NCI-H748 (cell line): ENCODE results near the gene GKN1.

Source experiments
- DNase-seq: peaks from one replicate; lab custom pipeline; 2025; ENCODE audit not compliant: unreplicated experiment; lab: John Stamatoyannopoulos, UW

Gene GKN1

GRCh38 chr2:69001879-69002278 lies 27.4 kb downstream of the GKN1 start:
- DNase-seq: no peak

DNA sequence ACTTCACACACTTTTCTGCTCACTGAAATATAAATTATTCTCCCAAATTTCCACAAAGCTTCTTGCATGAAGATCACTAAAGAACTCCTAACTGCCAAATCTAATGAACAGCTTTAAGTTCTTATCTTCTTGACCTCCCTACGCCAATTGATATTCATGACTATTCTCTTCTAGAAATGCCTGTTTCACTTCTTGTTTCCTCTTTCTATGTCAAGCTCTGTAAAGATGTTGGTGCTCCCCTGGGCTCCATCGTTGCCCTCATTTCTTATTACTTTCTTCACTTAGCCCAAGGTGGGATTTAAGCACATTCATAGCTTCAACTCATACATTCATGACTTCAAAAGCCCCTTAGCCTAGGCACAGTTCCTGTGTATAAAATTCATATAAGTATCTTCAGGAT lies 29.3 kb downstream of the GKN1 start:
- no peak for DNase-seq

DNA sequence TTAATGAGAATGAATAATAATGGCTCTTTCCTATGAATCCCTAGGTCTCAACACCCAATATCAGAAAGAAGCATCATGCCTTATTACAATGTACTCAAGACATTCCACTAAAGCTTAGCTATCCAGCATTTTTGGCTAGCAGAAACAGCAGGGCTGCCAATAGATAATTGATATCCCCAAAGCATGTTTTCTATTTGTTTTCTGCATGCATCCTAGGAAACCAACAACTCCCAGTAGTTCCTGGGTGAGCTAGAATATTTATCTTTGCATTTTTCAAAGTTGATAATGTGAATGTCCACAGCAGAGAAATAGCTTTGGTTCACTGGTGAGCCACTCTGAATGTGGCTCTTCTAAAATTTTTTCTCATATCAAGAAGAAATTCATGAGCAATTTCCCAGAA lies 32.7 kb downstream of the GKN1 start:
- no peak for DNase-seq

DNA sequence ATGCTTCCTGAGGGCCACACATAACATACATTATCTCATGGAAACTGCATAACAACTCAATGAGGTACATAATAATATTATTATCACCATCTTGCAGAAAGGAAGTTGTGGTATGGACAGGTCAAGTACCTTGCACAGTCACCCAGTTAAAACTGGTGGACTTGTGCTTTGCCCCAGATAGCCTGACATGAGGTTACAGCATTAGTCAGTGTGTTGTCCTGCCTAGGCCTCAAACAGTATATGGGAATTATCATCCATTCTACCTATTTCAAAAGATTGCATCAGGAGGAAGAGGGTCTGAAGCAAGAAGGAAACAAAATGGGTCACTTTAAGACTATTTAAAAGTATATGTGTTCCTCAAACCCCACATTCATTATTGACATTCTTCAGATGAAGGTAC lies 33.2 kb downstream of the GKN1 start:
- no peak for DNase-seq

GRCh38 chr2:69010437-69011194 lies 36.2 kb downstream of the GKN1 start:
- no peak for DNase-seq

DNA sequence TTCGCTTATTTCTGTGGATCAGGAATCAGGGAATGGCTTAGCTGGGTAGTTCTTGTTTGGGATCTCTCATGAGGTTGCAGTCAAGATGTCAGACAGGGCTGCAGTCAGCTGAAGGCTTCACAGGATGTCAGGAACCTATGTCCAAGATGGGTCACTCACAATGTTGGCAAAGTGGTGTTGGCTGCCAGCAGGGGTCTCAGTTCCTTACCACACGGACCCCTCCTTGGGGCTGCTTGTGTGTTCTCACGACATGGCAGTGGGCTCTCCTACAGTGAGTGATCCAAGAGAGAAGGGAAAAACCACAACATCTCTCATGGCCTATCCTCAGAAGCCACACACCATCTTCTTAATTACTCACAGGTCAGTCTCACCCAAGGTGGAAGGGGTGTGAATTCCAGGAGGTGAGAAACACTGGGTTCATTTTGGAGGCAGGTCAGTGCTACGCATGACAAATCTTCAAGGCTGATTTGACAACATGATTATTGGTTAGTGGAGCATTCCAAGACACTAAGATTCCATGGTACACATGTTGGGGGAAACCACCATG lies 37.2 kb downstream of the GKN1 start:
- DNase-seq: no peak

DNA sequence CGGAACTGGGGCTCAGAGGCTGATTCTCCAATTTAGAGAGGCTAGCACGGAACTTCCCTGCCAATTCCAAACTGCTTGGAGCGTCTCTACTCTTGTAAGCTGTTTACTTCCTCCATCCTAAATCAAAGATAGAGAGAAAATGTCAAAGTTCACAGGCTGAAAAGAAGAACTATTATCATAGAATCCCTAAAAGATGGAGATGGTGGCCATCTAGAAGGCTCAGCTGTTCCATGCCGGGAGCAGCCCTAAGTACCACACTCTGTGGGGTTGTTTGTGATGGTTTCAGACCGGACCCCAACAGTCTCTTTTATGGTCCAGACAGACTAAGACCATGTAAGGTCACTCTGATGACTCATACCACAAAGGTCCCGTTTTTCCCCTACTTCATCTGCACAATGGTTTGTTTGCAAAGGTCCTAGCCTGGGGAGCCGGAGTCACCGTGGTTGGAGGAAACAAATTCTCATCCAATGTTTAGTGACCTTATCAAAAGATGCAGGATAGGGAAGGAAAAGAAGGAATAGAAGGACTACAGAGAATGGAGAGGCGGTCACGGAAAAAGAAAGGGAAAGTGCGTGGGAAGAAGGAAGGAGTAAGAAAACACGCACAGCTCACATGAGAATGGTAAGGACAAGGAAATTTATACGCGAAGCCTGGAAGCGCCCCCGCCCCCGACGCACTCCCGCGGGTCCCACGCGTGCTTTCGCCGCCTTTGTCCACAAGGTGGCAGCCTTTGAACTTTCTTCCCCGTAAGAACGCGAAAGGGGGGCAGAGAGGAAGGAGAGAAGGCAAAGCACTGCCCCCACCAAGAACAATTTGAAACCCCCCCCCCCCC lies 38.1 kb downstream of the GKN1 start:
- DNase-seq: peak; percentile 70

DNA sequence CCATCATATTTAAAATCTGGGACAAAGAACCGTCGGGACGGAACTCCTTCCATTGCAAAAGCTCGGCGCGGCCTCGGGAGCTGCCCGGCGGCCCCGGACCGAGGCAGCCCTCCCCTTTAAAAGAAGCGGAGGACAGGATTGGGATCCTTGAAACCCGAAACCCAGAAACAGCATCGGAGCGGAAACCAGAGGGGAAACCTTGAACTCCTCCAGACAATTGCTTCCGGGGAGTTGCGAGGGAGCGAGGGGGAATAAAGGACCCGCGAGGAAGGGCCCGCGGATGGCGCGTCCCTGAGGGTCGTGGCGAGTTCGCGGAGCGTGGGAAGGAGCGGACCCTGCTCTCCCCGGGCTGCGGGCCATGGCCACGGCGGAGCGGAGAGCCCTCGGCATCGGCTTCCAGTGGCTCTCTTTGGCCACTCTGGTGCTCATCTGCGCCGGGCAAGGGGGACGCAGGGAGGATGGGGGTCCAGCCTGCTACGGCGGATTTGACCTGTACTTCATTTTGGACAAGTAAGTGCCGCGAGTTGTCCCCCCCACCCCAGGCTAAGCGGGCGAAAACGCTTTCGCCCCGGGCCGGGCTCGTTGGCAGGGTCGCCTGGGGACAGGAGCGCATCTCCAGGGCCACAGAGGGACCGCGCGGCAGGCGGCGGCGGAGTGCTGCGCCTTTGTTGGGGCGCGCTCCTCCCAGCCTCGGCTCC lies 38.9 kb downstream of the GKN1 start, which contains the start of gene ANTXR1:
Gene ANTXR1 (plus strand): TSS at position 38 of the 698 bp plus-strand sequence. CDS start 321 bp downstream, at position 359.
- peak; percentile 71 for DNase-seq

- peak; percentile 9 for DNase-seq
Observed at GRCh38 chr2:69013840-69014821, 39.7 kb downstream of the GKN1 start.

GRCh38 chr2:69017080-69017479 lies 42.6 kb downstream of the GKN1 start:
- DNase-seq: no peak

DNA sequence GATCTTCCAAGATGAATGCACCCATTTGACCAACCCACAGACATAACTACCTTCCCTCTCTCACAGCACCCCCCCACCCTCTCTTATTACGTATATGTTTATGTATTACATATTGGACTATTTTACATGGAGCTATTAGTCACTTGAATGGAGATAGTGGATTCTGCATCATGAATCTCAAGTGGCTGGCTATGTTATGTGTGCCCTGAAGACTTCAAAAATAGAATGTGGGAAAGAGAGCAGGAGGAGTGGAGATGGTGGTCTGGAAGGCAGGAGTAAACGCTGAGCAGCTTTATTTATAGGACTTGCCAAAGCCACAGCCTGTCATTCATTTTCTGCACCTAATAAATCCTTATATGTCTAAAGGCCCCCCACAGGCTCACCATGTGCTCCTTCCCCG lies 43.4 kb downstream of the GKN1 start:
- DNase-seq: no peak

DNA sequence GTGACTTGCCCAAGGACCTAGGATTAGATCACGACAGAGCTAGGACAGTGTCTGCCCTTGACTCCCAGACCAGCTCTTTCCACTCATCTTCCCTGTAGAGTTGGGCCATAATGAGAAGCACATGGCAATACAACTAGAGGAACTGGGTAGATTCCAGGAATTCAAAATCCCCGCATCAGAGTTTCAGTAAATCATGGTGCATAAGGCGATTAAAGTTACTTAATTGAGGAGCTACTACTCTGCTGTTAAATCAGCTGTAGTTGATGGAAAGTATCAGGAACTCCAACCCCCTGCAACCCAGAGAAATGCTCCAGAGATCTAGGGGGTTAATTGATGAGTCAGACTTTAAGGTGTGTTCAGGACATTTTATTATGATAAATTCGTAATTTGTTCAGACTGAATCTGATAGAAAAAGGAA lies 44.3 kb downstream of the GKN1 start:
- no peak for DNase-seq

GRCh38 chr2:69020496-69021426 lies 46.3 kb downstream of the GKN1 start:
- no peak for DNase-seq

DNA sequence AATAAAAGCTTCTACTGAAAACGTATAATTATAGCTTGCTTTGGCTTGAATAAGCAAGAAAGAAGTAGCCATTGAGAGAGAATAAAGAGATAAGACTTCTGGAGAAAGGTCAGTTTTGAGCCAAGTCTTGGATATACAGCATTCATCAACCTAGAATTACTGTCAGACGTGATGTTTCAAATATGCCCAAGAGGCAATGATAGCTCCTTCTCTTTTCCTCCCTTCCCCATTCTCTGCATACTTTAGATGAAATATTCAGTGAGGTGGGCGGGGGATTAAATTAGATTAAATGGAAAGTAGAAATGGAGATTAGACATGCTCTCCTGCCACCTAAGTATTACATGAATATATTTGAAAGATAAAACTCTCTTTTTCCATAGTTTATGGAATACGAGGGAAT lies 47.3 kb downstream of the GKN1 start:
- no peak for DNase-seq

DNA sequence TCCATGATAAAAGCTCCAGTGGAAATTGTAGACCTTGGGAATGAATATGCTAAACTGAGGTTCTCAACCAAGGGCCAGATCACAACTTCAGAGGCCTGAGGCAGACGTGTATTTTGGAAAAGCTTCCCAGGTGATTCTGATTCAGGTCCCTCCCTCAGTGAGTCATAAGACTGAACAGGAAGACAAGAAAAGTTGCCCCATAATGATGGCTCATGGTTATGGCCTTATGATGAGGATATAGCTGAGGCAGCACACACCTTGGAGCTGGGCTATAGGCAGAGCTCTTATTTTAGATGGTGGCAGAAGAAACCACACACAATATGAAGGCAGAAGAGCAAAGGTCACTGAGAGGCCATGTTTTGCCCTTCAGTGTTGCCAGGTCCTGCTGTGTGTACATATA lies 48.1 kb downstream of the GKN1 start:
- no peak for DNase-seq

- DNase-seq: no peak
Observed at GRCh38 chr2:69023236-69023635, 48.8 kb downstream of the GKN1 start.

- peak; percentile 64 for DNase-seq
Observed at GRCh38 chr2:69026026-69026425, 51.6 kb downstream of the GKN1 start.

GRCh38 chr2:69026691-69027459 lies 52.4 kb downstream of the GKN1 start:
- DNase-seq: no peak
